Measurements from ENCODE around the gene SORL1.

The SORL1 gene

GRCh38 chr11:121458551-121458950 lies 6.4 kb downstream of the SORL1 start:
- ATAC-seq (ENCODE audit: insufficient read depth, low read depth), result no peak
- H3K27me3 ChIP-seq (ENCODE audit: insufficient read depth, low read length, poor library complexity), result no peaks in the 10 kb centered on the region
- DNase-seq, result no peak
- no peak overlapping the region for H3K4me3 ChIP-seq (ENCODE audit: low read depth in 1 of 2, low read length in 2 of 2)
- H3K9ac ChIP-seq (ENCODE audit: low read depth, low read length), result no peak overlapping the region
- peaks cover 95% of the 10 kb centered on the region for H3K79me2 ChIP-seq (ENCODE audit: insufficient read depth, low read length)
- H3K4me2 ChIP-seq (ENCODE audit: insufficient read depth, low read length), result no peak overlapping the region
- H3K9me3 ChIP-seq (ENCODE audit: insufficient read depth, low read length, severe bottlenecking), result no peaks in the 10 kb centered on the region
- peaks cover 8% of the 10 kb centered on the region; the same call in 1 of the 2 replicates for H4K20me1 ChIP-seq (ENCODE audit: insufficient read depth, low read length)
- peaks cover 24% of the 10 kb centered on the region for H3K4me1 ChIP-seq (ENCODE audit: insufficient read depth, low read length)
- no peak for TF ChIP-seq CTCF (IDR thresholded peaks at IDR 0.05; ENCODE audit: borderline replicate concordance, extremely low read depth, low read length, poor library complexity, severe bottlenecking)
- no peak for TF ChIP-seq EZH2 (IDR thresholded peaks at IDR 0.05; ENCODE audit: borderline replicate concordance, low read depth, low read length, severe bottlenecking)
- no peak overlapping the region for H2AFZ ChIP-seq (ENCODE audit: low read depth, low read length)
- no peak overlapping the region for H3K27ac ChIP-seq (ENCODE audit: low read length)
- no peaks in the 10 kb centered on the region; the same call in 1 of the 2 replicates for H3K36me3 ChIP-seq (ENCODE audit: insufficient read depth, low read length)

GRCh38 chr11:121459413-121460017 lies 7.4 kb downstream of the SORL1 start:
- Histone ChIP-seq H3K27ac (ENCODE audit: low read length) (no peak overlapping the region), H3K27me3 (ENCODE audit: insufficient read depth, low read length, poor library complexity) (no peaks in the 10 kb centered on the region), H2AFZ (ENCODE audit: low read depth, low read length) (no peak overlapping the region), H3K79me2 (ENCODE audit: insufficient read depth, low read length) (peaks cover 95% of the 10 kb centered on the region), H3K36me3 (ENCODE audit: insufficient read depth, low read length) (no peaks in the 10 kb centered on the region; the same call in 1 of the 2 replicates), H3K4me2 (ENCODE audit: insufficient read depth, low read length) (no peak overlapping the region), H3K9me3 (ENCODE audit: insufficient read depth, low read length, severe bottlenecking) (no peaks in the 10 kb centered on the region), H4K20me1 (ENCODE audit: insufficient read depth, low read length) (peaks cover 10% of the 10 kb centered on the region; the same call in 1 of the 2 replicates), H3K9ac (ENCODE audit: low read depth, low read length) (no peak overlapping the region), H3K4me3 (ENCODE audit: low read depth in 1 of 2, low read length in 2 of 2) (no peak overlapping the region), H3K4me1 (ENCODE audit: insufficient read depth, low read length) (peaks cover 18% of the 10 kb centered on the region)
- DNase-seq (no peak), ATAC-seq (ENCODE audit: insufficient read depth, low read depth) (no peak)
- TF ChIP-seq CTCF (IDR thresholded peaks at IDR 0.05; ENCODE audit: borderline replicate concordance, extremely low read depth, low read length, poor library complexity, severe bottlenecking) (no peak), EZH2 (IDR thresholded peaks at IDR 0.05; ENCODE audit: borderline replicate concordance, low read depth, low read length, severe bottlenecking) (no peak)

GRCh38 chr11:121460941-121461514 lies 8.9 kb downstream of the SORL1 start:
- Histone ChIP-seq H3K4me3 (ENCODE audit: low read depth in 1 of 2, low read length in 2 of 2) (no peak overlapping the region), H3K79me2 (ENCODE audit: insufficient read depth, low read length) (peaks cover 94% of the 10 kb centered on the region), H3K4me2 (ENCODE audit: insufficient read depth, low read length) (no peak overlapping the region)

More at GRCh38 chr11:121460941-121461514, 8.9 kb downstream of the SORL1 start:
- peaks cover 14% of the 10 kb centered on the region for H3K4me1 ChIP-seq (ENCODE audit: insufficient read depth, low read length)
- DNase-seq (no peak), ATAC-seq (ENCODE audit: insufficient read depth, low read depth) (no peak)
- no peaks in the 10 kb centered on the region for H3K9me3 ChIP-seq (ENCODE audit: insufficient read depth, low read length, severe bottlenecking)
- H3K27ac ChIP-seq (ENCODE audit: low read length), result no peak overlapping the region
- TF ChIP-seq CTCF (IDR thresholded peaks at IDR 0.05; ENCODE audit: borderline replicate concordance, extremely low read depth, low read length, poor library complexity, severe bottlenecking) (no peak), EZH2 (IDR thresholded peaks at IDR 0.05; ENCODE audit: borderline replicate concordance, low read depth, low read length, severe bottlenecking) (no peak)
- H3K27me3 ChIP-seq (ENCODE audit: insufficient read depth, low read length, poor library complexity), result no peaks in the 10 kb centered on the region
- no peak overlapping the region for H3K9ac ChIP-seq (ENCODE audit: low read depth, low read length)
- H2AFZ ChIP-seq (ENCODE audit: low read depth, low read length), result no peak overlapping the region
- H4K20me1 ChIP-seq (ENCODE audit: insufficient read depth, low read length), result peaks cover 13% of the 10 kb centered on the region
- no peaks in the 10 kb centered on the region; the same call in 1 of the 2 replicates for H3K36me3 ChIP-seq (ENCODE audit: insufficient read depth, low read length)
